Smooth muscle cell (in vitro differentiated cells): Measurements from ENCODE around the gene FBXO33. TPM values are rescaled to one million over a fixed set of nuclear protein-coding genes. Genes with fewer than 3 reads are reported as not detected.

Experiments used
- DNase-seq: peaks from one replicate; lab custom pipeline; 2025; ENCODE audit not compliant: unreplicated experiment; lab: John Stamatoyannopoulos, UW
- H2AFZ ChIP-seq: fragments of 200-600 bp; sonication (generic); 2 replicates; pipeline ENCODE4 v1.6.0; 2016; ENCODE audit warnings: antibody characterized with exemption, low read depth, mild to moderate bottlenecking
- H3F3A ChIP-seq: fragments of 200-600 bp; sonication (generic); 2 replicates; pipeline ENCODE4 v1.6.0; 2017; ENCODE audit warnings: antibody characterized with exemption, low read depth
- H3K27ac ChIP-seq: fragments of 200-600 bp; sonication (generic); 2 replicates; pipeline ENCODE4 v1.5.1; 2016; ENCODE audit warnings: low read depth, mild to moderate bottlenecking
- H3K27me3 ChIP-seq: fragments of 200-600 bp; sonication (generic); 2 replicates; pipeline ENCODE4 v1.6.1; 2016; ENCODE audit warnings: low read depth, mild to moderate bottlenecking
- H3K36me3 ChIP-seq: fragments of 200-600 bp; sonication (generic); 2 replicates; pipeline ENCODE4 v1.5.1; 2016; ENCODE audit warnings: low read depth
- H3K4me1 ChIP-seq: fragments of 200-600 bp; sonication (generic); 2 replicates; pipeline ENCODE4 v1.5.1; 2016; ENCODE audit warnings: low read depth
- H3K4me2 ChIP-seq: fragments of 200-600 bp; sonication (generic); 2 replicates; pipeline ENCODE4 v1.6.0; 2016; ENCODE audit warnings: mild to moderate bottlenecking
- H3K4me3 ChIP-seq: fragments of 200-600 bp; sonication (generic); 2 replicates; pipeline ENCODE4 v1.5.1; 2016; ENCODE audit warnings: mild to moderate bottlenecking
- H3K79me2 ChIP-seq: fragments of 200-600 bp; sonication (generic); 2 replicates; pipeline ENCODE4 v1.6.0; 2016; ENCODE audit warnings: low read depth, mild to moderate bottlenecking
- H3K9ac ChIP-seq: fragments of 200-600 bp; sonication (generic); 2 replicates; pipeline ENCODE4 v1.6.0; 2016; ENCODE audit warnings: low read depth
- H3K9me3 ChIP-seq: fragments of 200-600 bp; sonication (generic); replicated peaks from 2 replicates; pipeline ENCODE4 v1.5.1; 2016; ENCODE audit warnings: low read depth
- H4K20me1 ChIP-seq: fragments of 200-600 bp; sonication (generic); 2 replicates; pipeline ENCODE4 v1.6.0; 2016; ENCODE audit warnings: low read depth
- CTCF ChIP-seq: fragments of 200-600 bp; sonication (generic); IDR thresholded peaks from 2 replicates; pipeline ENCODE4 v1.5.1; 2017; ENCODE audit warnings: borderline replicate concordance, mild to moderate bottlenecking, antibody characterized with exemption; ENCODE audit not compliant: insufficient read depth, poor library complexity, severe bottlenecking
- WGBS: methylation state at CpG from one replicate; pipeline ENCODE4 v1.1.7; 2016; ENCODE audit warnings: low lambda C conversion rate; 5-methylcytosine and 5-hydroxymethylcytosine counted together
- polyA plus RNA-seq: library from polyadenylated mRNA; unstranded; fragments of >200 nt; fragmentation: Nextera tagmentation; extraction: Ambion mirVana; gene quantifications from 2 replicates; pipeline ENCODE4 v1.2.1, GENCODE V29; 2016
- total RNA-seq: library from RNA; depleted of rRNA; stranded (reverse); fragments of >200 nt; gene quantifications from 2 replicates; pipeline ENCODE4 v1.2.3, GENCODE V29; 2014

Gene FBXO33
- total and polyA plus RNA-seq, 2 experiments from 2014 or later, result 9.2 to 15.4 TPM

GRCh38 chr14:39432619-39433451 is 602 bp upstream of the FBXO33 start:
- WGBS, result under 1% methylated on average over 38 of the region's 38 CpGs
- Histone ChIP-seq H3K4me3 (peak overlapping the region; percentile 91), H3K9me3 (no peaks in the 10 kb centered on the region), H3K4me2 (peak overlapping the region; percentile 89), H3K27ac (peak overlapping the region; percentile 100), H3K4me1 (peaks cover 26% of the 10 kb centered on the region), H3K9ac (peak overlapping the region; percentile 61), H3K36me3 (no peaks in the 10 kb centered on the region), H4K20me1 (peaks cover 37% of the 10 kb centered on the region), H3K79me2 (peaks cover 37% of the 10 kb centered on the region), H2AFZ (peak overlapping the region; percentile 93), H3K27me3 (no peaks in the 10 kb centered on the region), H3F3A (no peaks in the 10 kb centered on the region)
- TF ChIP-seq CTCF, result no peak
- peak; percentile 78 for DNase-seq

- peaks cover 50% of the 10 kb centered on the region for H4K20me1 ChIP-seq
- DNase-seq, result peak; percentile 49
- peaks cover 50% of the 10 kb centered on the region for H3K79me2 ChIP-seq
- no peaks in the 10 kb centered on the region for H3K9me3 ChIP-seq
- peak overlapping the region; percentile 91 for H3K4me3 ChIP-seq
- H3K27ac ChIP-seq, result peak overlapping the region; percentile 100
- H3F3A ChIP-seq, result no peaks in the 10 kb centered on the region
- no peaks in the 10 kb centered on the region for H3K27me3 ChIP-seq
- H3K9ac ChIP-seq, result peak overlapping the region; percentile 100
- no peak for TF ChIP-seq CTCF
- H2AFZ ChIP-seq, result peak overlapping the region; percentile 98
- H3K4me2 ChIP-seq, result peak overlapping the region; percentile 97
- under 1% methylated on average over 77 of the region's 81 CpGs for WGBS
- H3K36me3 ChIP-seq, result no peaks in the 10 kb centered on the region
- peaks cover 26% of the 10 kb centered on the region for H3K4me1 ChIP-seq
Measured at GRCh38 chr14:39431416-39432178, 636 bp downstream of the FBXO33 start.

- peaks cover 26% of the 10 kb centered on the region for H3K4me1 ChIP-seq
- DNase-seq, result no peak
- H3K27me3 ChIP-seq, result no peaks in the 10 kb centered on the region
- H3K9ac ChIP-seq, result peak overlapping the region; percentile 100
- 24% methylated on average over 19 of the region's 19 CpGs for WGBS
- peak overlapping the region; percentile 91 for H3K4me3 ChIP-seq
- peak overlapping the region; percentile 51 for H2AFZ ChIP-seq
- H3K9me3 ChIP-seq, result no peaks in the 10 kb centered on the region
- peaks cover 56% of the 10 kb centered on the region for H4K20me1 ChIP-seq
- H3K4me2 ChIP-seq, result peak overlapping the region; percentile 97
- no peaks in the 10 kb centered on the region for H3F3A ChIP-seq
- peaks cover 57% of the 10 kb centered on the region for H3K79me2 ChIP-seq
- no peak for TF ChIP-seq CTCF
- H3K27ac ChIP-seq, result peak overlapping the region; percentile 100
- no peaks in the 10 kb centered on the region for H3K36me3 ChIP-seq
Measured at GRCh38 chr14:39430762-39431415, 1.3 kb downstream of the FBXO33 start.
